HG02885 (cell line): ENCODE data around the gene RELN.
"Not testable (repeated sequence)": the region's sequence is repeated elsewhere in the genome, so short reads cannot be mapped to it uniquely, and the experiment has no call there.

ENCODE experiments used
- ATAC-seq: cut with Tn5 transposase; IDR thresholded peaks from one replicate; pipeline ENCODE4 v1.9.1; 2021; ENCODE audit warnings: mild to moderate bottlenecking; ENCODE audit not compliant: unreplicated experiment, poor library complexity

Gene RELN

DNA sequence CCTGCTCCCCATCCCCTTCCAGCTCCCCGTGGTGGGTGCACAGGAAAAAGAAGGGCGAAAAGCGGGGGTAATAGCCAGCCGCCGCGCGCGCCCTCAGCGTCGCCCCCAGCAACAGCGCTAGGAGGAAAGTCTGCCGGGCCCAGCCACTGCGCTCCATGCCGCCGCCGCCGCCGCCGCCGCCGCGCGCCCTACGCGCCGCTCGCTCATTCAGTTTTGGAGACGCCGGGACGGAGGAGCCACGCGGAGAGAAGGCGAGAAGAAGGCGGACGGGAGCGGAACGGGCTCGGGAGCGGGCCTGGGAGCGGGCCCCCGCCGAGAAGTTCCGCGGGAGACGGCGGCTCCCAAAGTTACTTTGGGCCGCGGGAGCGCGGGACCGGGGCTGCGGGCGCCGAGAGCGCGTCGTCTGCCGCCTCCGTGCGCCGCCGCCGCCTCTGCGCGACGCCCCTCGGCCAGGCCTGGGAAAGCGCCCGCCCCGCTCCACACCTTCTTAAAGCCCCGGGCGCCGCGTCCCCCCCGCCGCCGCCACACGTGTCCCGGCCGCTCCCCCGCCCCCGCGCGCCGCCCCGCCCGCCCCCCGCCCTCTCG lies at the start of gene RELN:
Gene RELN (minus strand): TSS at position 459 of the 585 bp plus-strand sequence. CDS start 302 bp downstream, at position 157.
- ATAC-seq: no peak

DNA sequence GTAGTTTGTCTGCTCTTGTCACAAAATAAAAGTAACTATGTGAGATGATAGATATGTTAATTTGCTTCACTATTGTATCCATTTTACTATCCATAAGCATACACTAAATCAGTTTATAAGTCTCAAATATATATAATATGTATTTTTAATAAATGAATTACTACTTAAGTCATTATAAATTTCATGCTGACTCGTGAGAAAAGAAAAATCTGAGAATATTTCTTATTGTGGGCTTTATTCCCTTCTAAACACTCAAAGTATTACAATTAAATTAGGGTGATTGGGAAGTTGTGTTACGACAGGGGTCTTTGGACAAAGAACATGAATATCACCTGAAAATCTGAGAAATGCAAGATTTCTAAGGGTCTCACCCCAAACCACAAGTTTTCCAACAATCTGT lies 48.7 kb upstream of the RELN start:
- ATAC-seq: no peak

DNA sequence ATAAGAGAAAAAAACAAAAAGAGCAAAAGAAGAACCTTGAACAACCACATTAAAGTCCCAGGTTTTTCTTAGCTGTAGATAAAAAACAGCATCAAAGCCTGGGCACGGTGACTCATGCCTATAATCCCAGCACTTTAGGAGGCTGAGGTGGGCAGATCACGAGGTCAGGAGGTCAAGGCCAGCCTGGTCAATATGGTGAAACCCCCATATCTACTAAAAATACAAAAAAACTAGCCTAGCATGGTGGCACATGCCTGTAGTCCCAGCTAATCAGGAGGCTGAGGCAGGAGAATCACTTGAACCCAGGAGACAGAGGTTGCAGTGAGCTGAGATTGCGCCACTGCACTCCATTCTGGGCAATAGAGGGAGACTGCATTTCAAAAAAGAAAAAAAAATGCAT lies 47.4 kb upstream of the RELN start:
- ATAC-seq: not testable (repeated sequence)

DNA sequence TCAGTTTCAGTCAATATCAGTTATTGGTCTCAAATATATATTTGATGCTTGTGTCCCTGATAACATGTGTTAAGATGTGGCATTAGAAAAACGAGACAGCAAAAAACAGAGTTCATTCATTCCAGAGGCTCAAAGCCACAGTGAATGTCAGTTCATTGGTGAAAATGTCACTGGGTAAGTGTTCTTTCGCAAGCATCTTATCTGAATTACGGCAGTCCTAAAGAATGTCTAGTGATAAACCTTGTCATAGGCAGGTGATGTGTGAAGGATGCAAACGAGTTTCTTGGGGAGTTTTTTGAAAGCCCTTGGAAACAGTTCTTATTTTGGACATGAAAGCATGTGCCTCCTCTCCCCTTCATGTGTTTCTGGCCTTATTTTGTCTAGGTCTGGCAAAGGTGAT lies 45.9 kb upstream of the RELN start:
- no peak for ATAC-seq

GRCh38 chr7:104034679-104035078 lies 45.2 kb upstream of the RELN start:
- no peak for ATAC-seq

DNA sequence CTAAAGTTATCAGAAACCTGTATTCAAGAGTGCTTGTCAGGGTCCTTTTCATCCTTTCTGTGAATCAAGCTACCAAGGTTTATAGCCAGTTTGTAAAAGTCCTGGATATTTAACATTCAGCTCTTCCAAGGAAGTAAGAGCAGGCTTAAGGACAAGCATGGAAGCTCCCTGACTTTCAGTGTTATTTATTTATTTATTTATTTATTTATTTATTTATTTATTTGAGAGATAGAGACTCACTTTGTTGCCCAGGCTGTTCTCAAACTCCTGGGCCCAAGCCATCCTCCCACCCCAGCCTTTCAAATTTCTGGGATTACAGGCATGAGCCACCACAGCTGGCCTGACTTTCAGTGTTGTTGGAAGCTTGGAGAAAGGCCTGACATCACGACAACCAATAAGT lies 44.4 kb upstream of the RELN start:
- ATAC-seq: no peak

DNA sequence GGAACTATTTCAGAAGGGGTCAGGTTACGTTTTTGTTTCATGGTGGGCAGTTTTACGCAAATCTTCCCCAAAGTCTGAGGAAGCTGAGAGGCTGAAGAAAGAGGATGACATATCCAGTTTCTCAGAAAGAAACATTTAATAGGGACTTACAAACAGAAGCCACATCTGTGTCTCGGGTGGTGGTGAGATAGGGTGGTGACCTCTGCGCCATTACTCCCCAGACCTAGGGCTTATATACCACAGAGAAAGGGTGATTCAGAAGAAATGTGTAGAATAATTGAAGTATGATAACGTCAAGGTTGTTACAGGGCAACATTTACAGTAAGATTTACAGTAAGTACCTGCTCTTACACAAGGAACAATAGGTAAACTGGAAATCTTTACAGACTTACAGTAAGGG lies 43.0 kb upstream of the RELN start:
- no peak for ATAC-seq

DNA sequence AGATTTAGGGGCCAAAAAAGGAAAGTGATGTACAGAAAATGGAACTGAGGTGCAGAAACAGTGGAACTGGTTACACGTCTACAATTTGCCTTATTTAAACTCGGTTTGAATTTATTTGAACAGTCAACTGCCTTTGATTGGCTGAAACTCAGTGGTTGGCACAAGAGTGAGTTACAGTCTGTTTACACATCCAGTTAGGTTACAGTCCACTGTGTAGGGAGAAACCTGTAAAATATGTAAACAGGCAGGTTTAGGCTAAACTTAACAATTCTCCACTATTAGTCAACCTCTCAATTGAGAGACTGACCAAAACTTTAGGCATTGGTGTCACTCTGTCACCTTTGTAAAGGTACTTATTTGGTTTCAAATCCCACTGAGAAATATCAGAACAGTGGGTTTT lies 40.3 kb upstream of the RELN start:
- no peak for ATAC-seq

DNA sequence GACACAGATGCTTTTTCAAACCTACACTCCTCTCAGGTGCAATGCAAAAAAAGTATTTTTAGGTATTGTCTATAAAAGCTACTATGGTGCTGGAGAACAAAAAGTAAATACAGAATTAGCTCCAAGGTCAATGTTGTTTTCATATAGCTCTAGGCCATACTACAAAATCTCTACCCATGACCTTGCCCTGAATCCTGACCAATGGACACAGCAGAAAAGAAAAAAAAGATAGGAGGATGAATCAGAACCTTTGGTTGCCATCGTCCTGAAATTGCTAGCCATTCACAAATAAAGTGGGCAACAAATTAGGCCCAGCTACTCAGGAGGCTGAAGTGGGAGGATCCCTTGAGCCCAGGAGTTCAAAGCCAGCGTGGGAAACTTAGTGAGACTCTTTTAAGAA lies 35.2 kb upstream of the RELN start:
- ATAC-seq: no peak

- ATAC-seq: no peak
Measured at GRCh38 chr7:104023100-104023499, 33.6 kb upstream of the RELN start.

DNA sequence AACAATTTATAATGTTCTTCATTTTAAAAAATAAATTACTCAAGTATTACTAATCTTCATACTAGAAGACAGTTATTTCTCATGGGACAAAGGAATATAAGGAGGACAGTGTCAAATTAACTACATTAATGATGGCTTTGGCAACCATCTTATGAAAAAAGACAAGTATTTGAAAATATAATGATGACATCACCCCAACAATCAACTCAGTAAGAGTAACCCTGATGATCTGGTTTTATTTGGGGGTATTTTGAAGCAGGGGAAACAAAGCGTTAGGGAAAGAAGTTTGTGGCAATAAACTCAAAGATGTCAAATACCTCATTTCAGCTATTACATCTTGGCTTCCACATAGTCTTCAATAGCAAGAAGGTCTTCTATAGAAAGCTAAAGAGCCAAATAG lies 29.0 kb upstream of the RELN start:
- ATAC-seq: no peak

DNA sequence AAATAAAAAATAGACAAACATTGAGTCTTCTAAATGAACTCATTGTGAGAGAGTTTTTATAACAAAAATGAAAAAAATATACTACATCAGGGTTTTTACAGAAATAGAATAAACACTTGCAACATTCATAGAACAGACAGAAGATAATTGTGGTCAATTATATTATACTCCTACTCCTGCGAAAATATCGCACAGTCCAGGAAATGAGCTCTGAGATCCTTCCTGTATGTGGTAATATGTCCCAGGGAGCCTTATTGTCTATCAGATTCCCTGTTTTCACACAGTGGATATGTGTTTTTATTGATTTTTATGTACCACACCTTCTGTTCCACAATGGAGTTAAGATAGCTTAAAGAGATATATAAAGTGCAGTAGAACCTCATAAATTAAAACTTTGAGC lies 27.5 kb upstream of the RELN start:
- no peak for ATAC-seq

GRCh38 chr7:104012835-104013234 lies 23.4 kb upstream of the RELN start:
- no peak for ATAC-seq

DNA sequence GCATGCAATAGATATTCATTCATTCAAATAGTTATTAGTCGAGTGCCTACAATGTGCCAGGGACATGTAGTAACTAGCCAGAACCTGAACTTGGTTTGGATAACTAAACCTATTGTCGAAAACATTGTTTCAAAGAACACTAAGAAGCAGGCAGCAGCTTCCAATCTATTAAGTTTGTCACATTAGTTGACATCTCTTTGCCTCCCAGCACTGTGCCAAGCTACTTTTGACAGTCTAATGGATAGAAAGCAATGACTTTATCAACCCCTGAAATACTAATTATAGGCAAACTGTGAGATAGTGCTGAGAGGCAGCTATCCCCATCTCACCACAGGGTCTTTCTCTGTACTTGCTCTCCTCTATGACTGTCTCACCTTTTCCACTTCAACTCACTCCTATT lies 22.4 kb upstream of the RELN start:
- no peak for ATAC-seq

DNA sequence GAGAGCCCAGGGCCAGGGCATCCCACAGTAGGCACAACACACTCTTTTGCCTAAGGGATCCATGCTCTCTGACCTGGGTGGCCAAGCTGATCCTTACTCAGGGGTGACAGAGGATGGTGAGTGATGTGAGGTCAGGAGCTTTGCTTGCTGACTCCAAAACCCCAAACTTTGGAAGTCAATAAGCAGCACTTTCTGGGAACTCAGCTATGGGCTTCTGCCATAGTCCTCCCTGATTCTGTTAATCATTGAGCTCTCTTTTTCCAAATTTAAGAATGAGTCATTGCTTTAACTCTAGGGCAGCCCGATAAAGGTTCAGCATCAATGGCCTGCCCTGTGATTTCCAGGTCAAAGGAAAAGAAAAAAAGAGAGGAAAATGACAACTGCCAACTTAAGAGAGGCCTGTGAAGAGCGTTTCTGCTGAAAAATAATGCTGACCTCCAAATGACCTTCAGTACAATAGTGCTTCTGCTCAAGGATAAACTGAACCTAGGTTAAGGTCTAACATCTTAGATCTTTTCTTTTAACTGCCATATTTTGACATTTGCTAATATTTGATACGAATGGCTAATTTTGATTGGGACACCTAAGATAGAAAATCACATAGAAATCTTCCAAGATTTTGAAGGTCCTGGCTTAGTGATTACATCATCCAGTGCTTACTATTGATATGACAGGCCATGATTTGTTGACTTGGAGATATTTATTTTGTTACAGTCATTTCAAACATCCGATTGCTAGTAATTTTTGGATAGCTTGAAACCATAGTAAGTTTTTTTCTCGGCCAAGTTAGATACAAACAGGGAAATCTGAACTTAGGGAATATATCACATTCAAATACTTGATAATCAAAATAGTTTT lies 20.8 kb upstream of the RELN start:
- no peak for ATAC-seq

DNA sequence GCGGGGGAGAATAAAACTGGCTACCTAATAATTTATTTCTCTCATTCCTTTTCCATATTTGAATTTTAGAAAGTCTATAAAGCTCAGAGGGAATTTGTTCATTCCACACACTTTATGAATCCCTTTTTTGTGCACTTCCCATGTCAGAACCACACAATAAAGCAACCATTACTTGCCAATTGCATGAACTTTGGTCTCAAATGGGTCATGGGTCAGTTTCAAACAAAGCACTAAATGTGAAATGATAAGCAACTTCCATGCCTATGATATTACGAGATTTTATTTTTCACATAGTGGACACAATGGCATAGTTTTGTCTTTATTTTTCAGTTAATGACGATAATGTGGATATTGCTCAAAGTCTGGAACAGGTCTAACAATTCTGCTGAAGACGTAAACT lies 18.6 kb upstream of the RELN start:
- no peak for ATAC-seq

GRCh38 chr7:104007614-104008013 lies 18.2 kb upstream of the RELN start:
- ATAC-seq: no peak

GRCh38 chr7:104005197-104005596 lies 15.7 kb upstream of the RELN start:
- ATAC-seq: no peak

- ATAC-seq: no peak
Measured at GRCh38 chr7:103996639-103997038, 7.2 kb upstream of the RELN start.

- no peak for ATAC-seq
Measured at GRCh38 chr7:103996017-103996551, 6.6 kb upstream of the RELN start.

DNA sequence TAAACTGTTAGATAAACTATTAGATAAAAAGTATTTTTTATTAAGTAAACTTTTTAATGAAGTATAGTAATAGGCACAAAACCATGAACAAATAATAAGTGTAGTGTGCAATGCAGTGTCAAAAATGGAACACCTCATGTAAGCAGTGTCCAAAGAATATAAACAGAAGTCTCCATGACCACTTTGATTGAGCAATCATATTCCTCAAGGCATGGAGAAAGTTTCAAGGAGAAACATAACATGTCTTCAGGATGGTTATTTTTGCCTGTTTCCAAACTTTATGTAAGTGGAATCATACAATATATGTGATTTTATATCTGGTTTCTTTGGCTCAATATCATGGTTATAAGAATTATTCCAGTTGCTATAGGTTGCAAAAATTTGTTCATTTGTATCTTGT lies 6.1 kb upstream of the RELN start:
- no peak for ATAC-seq

DNA sequence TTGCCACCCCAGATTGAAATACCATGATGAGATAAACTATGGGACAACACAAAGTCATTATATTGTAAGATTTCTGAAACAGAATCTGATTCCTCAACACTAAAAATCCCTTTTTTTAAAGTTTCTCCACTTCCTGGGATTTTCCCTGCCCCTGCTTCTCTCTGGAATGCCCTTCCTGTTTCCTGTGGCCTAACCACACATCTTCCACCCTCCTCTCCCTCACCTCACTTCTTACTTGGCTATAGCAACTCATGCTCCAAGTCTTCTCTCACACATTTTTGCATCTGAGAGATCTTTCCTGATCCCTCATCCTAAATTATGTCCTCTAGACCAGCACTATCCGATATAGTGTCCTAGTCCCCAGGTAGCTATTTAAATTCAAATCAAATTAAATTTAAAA lies 4.1 kb upstream of the RELN start:
- ATAC-seq: no peak
